Spleen (tissue), 7 donors: ENCODE measurements around the gene MYMX.

Experiments
- POLR2A ChIP-seq, 3 donors: fragments of 450-650 bp; IDR thresholded peaks; one replicate each; pipeline ENCODE4 v1.5.1; 2017; ENCODE audit warnings: antibody characterized with exemption in 3 of 3, mild to moderate bottlenecking in 1 of 3
- POLR2AphosphoS5 ChIP-seq, 3 donors: sonication (generic); formaldehyde crosslinking; IDR thresholded peaks; one replicate each; pipeline ENCODE4 v1.5.1; 2017; ENCODE audit warnings: antibody characterized with exemption in 3 of 3
- TF ChIP-seq, protein P1 (sequence below), 11 experiments: fragments of 200-600 bp in 7 of 11; fragments of 450-650 bp in 4 of 11; sonication (generic) in 4 of 11; IDR thresholded peaks in 8 of 11; conservative IDR thresholded peaks in 3 of 11; 1 replicate in 7 of 11; 2 replicates in 4 of 11; pipeline versions ENCODE4 v1.4.0 to v1.8.0; 2016 to 2021; ENCODE audit warnings: antibody characterized with exemption in 11 of 11, inconsistent platforms in 4 of 11, mild to moderate bottlenecking in 1 of 11
- donor health status: DM: no; HTN: no; CAD: no; lungs with moderate emphysema.
- donor health status: DM: no; HTN: no; CAD: no.
- donor health status: DM: no; HTN: no; CAD: no.

DNA sequence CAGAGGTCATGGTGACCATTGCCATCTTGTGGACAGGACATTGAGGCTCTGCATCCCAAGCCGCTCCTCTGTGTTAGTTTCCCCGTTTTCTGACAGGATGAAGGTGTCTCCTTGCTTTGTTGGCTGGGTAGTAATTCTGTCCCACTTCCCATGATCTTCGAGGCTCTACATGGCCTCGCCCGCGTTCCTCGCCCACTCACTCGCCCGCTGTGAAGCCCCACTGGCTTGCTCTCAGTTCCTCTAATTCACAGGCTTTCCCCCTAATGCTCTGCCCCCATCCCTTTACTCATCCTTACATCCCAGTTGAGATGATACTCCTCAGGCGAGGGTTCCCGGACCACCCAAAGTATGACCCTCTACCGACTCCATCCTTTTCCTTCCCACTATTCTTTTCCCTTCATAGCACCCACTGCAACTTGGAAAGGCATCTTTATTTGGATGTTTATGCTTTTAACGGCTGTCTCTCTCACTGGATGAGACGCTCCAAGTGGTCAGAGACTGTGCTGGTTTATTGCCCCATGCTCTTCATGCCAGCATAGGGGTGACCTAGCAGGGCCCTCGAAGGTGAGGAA is 41.1 kb downstream of the MYMX start:
- TF ChIP-seq, protein P1, sequence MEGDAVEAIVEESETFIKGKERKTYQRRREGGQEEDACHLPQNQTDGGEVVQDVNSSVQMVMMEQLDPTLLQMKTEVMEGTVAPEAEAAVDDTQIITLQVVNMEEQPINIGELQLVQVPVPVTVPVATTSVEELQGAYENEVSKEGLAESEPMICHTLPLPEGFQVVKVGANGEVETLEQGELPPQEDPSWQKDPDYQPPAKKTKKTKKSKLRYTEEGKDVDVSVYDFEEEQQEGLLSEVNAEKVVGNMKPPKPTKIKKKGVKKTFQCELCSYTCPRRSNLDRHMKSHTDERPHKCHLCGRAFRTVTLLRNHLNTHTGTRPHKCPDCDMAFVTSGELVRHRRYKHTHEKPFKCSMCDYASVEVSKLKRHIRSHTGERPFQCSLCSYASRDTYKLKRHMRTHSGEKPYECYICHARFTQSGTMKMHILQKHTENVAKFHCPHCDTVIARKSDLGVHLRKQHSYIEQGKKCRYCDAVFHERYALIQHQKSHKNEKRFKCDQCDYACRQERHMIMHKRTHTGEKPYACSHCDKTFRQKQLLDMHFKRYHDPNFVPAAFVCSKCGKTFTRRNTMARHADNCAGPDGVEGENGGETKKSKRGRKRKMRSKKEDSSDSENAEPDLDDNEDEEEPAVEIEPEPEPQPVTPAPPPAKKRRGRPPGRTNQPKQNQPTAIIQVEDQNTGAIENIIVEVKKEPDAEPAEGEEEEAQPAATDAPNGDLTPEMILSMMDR (IDR thresholded peaks at IDR 0.05 in 8 of 11, conservative IDR thresholded peaks at IDR 0.05 in 3 of 11), result peak in 7 of 11 experiments; percentile 0 to 52 (median 7)
- TF ChIP-seq POLR2A (IDR thresholded peaks at IDR 0.05), result no peak
- TF ChIP-seq POLR2AphosphoS5 (IDR thresholded peaks at IDR 0.05), result peak in 1 of 3 donors; percentile 36
